ENCODE data around the gene GALNT8.

DNA sequence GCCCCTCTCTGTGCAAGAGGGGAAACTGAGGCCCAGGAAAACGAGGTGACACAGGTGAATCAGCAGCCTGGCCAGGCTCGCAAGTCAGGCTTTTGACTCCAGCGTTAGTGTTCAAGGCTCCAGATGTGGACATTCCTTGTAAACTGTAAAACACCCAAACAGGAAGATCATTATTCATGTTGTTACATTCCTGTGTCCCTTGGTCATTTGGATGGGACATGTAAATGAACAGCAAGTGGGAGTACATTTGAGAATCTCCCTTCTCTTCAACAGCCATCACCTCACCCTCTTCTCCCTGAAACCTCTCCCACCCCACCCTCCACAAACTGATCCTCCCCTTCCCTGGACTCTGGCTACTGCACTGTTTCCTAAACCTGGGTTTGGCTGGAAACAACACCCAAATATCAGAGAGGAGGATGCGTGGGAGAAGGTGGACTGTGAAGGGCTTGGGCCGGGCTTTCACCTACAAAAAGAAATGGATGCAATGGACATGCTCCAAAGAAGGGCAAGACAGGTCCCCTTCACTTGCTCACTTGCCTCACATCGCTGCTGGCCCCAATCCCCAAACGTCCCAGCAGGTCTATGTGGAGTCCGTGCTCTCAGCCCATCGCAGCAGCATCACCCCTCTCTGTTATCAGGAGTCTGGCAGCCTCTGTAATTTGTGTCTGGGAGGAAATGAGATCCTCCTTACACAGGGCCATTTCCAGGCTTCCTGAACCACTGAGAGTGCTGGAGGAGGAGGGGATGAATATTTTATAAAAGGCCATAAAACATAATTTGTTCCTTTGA lies 76.7 kb downstream of the GALNT8 start:
- TF ChIP-seq, protein P1, sequence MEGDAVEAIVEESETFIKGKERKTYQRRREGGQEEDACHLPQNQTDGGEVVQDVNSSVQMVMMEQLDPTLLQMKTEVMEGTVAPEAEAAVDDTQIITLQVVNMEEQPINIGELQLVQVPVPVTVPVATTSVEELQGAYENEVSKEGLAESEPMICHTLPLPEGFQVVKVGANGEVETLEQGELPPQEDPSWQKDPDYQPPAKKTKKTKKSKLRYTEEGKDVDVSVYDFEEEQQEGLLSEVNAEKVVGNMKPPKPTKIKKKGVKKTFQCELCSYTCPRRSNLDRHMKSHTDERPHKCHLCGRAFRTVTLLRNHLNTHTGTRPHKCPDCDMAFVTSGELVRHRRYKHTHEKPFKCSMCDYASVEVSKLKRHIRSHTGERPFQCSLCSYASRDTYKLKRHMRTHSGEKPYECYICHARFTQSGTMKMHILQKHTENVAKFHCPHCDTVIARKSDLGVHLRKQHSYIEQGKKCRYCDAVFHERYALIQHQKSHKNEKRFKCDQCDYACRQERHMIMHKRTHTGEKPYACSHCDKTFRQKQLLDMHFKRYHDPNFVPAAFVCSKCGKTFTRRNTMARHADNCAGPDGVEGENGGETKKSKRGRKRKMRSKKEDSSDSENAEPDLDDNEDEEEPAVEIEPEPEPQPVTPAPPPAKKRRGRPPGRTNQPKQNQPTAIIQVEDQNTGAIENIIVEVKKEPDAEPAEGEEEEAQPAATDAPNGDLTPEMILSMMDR (conservative IDR thresholded peaks at IDR 0.05; ENCODE audit: low read length): no peak
- no peak for TF ChIP-seq EZH2phosphoT487 (IDR thresholded peaks at IDR 0.05; ENCODE audit: borderline replicate concordance)
